IPS DF 6.9 (cell line): ENCODE data around the gene DMRTC2.

Experiments
- DNase-seq: peaks from one replicate; pipeline ENCODE4 v3.0.0-alpha.2; 2013; ENCODE audit warnings: low read depth, low spot score
- H3K27ac ChIP-seq: one replicate; pipeline ENCODE4 v1.5.1; 2013; ENCODE audit warnings: low read length, control low read depth
- H3K27me3 ChIP-seq: 2 replicates; pipeline ENCODE4 v1.6.1; 2013; ENCODE audit warnings: mild to moderate bottlenecking, low read length; ENCODE audit not compliant: control insufficient read depth, insufficient read depth
- H3K36me3 ChIP-seq: 2 replicates; pipeline ENCODE4 v1.6.1; 2013; ENCODE audit warnings: low read length; ENCODE audit not compliant: control insufficient read depth, insufficient read depth
- H3K4me1 ChIP-seq: 2 replicates; pipeline ENCODE4 v1.6.1; 2013; ENCODE audit warnings: low read length; ENCODE audit not compliant: control insufficient read depth, insufficient read depth
- H3K4me3 ChIP-seq: 2 replicates; pipeline ENCODE4 v1.5.1; 2013; ENCODE audit warnings: mild to moderate bottlenecking, low read length
- H3K9me3 ChIP-seq: 2 replicates; pipeline ENCODE4 v1.6.1; 2013; ENCODE audit warnings: low read length, inconsistent platforms; ENCODE audit not compliant: control insufficient read depth, insufficient read depth
- WGBS: extraction: QIAGEN DNeasy Blood & Tissue Kit; methylation state at CpG from one replicate; pipeline ENCODE4 v1.1.7; 2013; ENCODE audit warnings: mixed read lengths, missing lambda C conversion rate; ENCODE audit not compliant: insufficient read length, insufficient coverage; 5-methylcytosine and 5-hydroxymethylcytosine counted together

The DMRTC2 gene

GRCh38 chr19:41879670-41880328, 35.0 kb downstream of the DMRTC2 start:
- Histone ChIP-seq H3K4me1 (no peaks in the 10 kb centered on the region), H3K4me3 (no peak overlapping the region), H3K9me3 (no peaks in the 10 kb centered on the region), H3K36me3 (no peaks in the 10 kb centered on the region; the same call in 1 of the 2 replicates), H3K27ac (no peak overlapping the region), H3K27me3 (no peaks in the 10 kb centered on the region; the same call in 1 of the 2 replicates)
- DNase-seq: no peak
- WGBS: no CpG with 5 or more reads among the region's 7 CpGs

GRCh38 chr19:41880329-41880708, 35.5 kb downstream of the DMRTC2 start:
- Histone ChIP-seq H3K9me3 (no peaks in the 10 kb centered on the region), H3K27me3 (no peaks in the 10 kb centered on the region; the same call in 1 of the 2 replicates), H3K36me3 (no peaks in the 10 kb centered on the region; the same call in 1 of the 2 replicates), H3K27ac (no peak overlapping the region), H3K4me3 (no peak overlapping the region), H3K4me1 (no peaks in the 10 kb centered on the region)
- no CpG with 5 or more reads among the region's 5 CpGs for WGBS
- no peak for DNase-seq

GRCh38 chr19:41882568-41883462, 38.0 kb downstream of the DMRTC2 start, which contains the start of gene ARHGEF1:
Gene ARHGEF1, plus strand, starts transcription at chr19:41883184. Its CDS starts 4,899 bp downstream, at chr19:41888083.
- Histone ChIP-seq H3K27ac (no peak within 1 kb of the TSS), H3K4me1 (peaks cover 4% of the 10 kb centered on the region; the same call in 1 of the 2 replicates)
- DNase-seq: no peak

GRCh38 chr19:41883463-41883820, 38.6 kb downstream of the DMRTC2 start:
- H3K4me1 ChIP-seq: peaks cover 8% of the 10 kb centered on the region
- no CpG with 5 or more reads among the region's 23 CpGs for whole genome bisulfite sequencing
- H3K27me3 ChIP-seq: no peaks in the 10 kb centered on the region; the same call in 1 of the 2 replicates
- DNase-seq: no peak
- no peaks in the 10 kb centered on the region; the same call in 1 of the 2 replicates for H3K36me3 ChIP-seq
- H3K9me3 ChIP-seq: no peaks in the 10 kb centered on the region
- H3K27ac ChIP-seq: no peak overlapping the region
- H3K4me3 ChIP-seq: peak overlapping the region; percentile 57

More at GRCh38 chr19:41882568-41883462, 38.0 kb downstream of the DMRTC2 start, which contains the start of gene ARHGEF1:
- no peaks in the 10 kb centered on the region; the same call in 1 of the 2 replicates for H3K27me3 ChIP-seq
- H3K9me3 ChIP-seq: no peaks in the 10 kb centered on the region
- no CpG with 5 or more reads among the region's 80 CpGs for WGBS
- H3K4me3 ChIP-seq: peak within 1 kb of the TSS; percentile 57
- no peaks in the 10 kb centered on the region; the same call in 1 of the 2 replicates for H3K36me3 ChIP-seq

GRCh38 chr19:41883821-41884733, 39.2 kb downstream of the DMRTC2 start:
- Histone ChIP-seq H3K27ac (no peak overlapping the region), H3K9me3 (no peaks in the 10 kb centered on the region), H3K36me3 (no peaks in the 10 kb centered on the region; the same call in 1 of the 2 replicates), H3K27me3 (no peaks in the 10 kb centered on the region; the same call in 1 of the 2 replicates), H3K4me1 (peaks cover 8% of the 10 kb centered on the region), H3K4me3 (peak overlapping the region; percentile 94)
- no CpG with 5 or more reads among the region's 66 CpGs for WGBS
- DNase-seq: peak; percentile 91

- WGBS: no CpG with 5 or more reads among the region's 13 CpGs
- Histone ChIP-seq H3K9me3 (no peaks in the 10 kb centered on the region), H3K4me3 (no peak overlapping the region), H3K36me3 (peaks cover under 1% of the 10 kb centered on the region; the same call in 1 of the 2 replicates), H3K27ac (no peak overlapping the region), H3K27me3 (no peaks in the 10 kb centered on the region; the same call in 1 of the 2 replicates), H3K4me1 (peaks cover 8% of the 10 kb centered on the region)
- DNase-seq: no peak
These were observed 42.2 kb downstream of the DMRTC2 start for GRCh38 chr19:41886761-41887710.

- Histone ChIP-seq H3K27me3 (no peaks in the 10 kb centered on the region), H3K4me1 (peaks cover 10% of the 10 kb centered on the region)
These were observed 43.0 kb downstream of the DMRTC2 start for GRCh38 chr19:41887711-41888382.

GRCh38 chr19:41888926-41889325, 44.1 kb downstream of the DMRTC2 start:
- no peak overlapping the region for H3K27ac ChIP-seq
- peaks cover 2% of the 10 kb centered on the region; the same call in 1 of the 2 replicates for H3K36me3 ChIP-seq
- H3K9me3 ChIP-seq: no peaks in the 10 kb centered on the region
- H3K4me3 ChIP-seq: no peak overlapping the region
- no peaks in the 10 kb centered on the region for H3K27me3 ChIP-seq
- no CpG with 5 or more reads among the region's 12 CpGs for WGBS
- peaks cover 10% of the 10 kb centered on the region for H3K4me1 ChIP-seq
- no peak for DNase-seq

More at GRCh38 chr19:41887711-41888382, 43.0 kb downstream of the DMRTC2 start:
- Histone ChIP-seq H3K36me3 (peaks cover 2% of the 10 kb centered on the region; the same call in 1 of the 2 replicates), H3K9me3 (no peaks in the 10 kb centered on the region), H3K4me3 (no peak overlapping the region), H3K27ac (no peak overlapping the region)
- DNase-seq: no peak
- no CpG with 5 or more reads among the region's 17 CpGs for WGBS
